Sigmoid colon (tissue), 7 donors: ENCODE data around the gene RADIL. TPM values are rescaled to one million over a fixed set of nuclear protein-coding genes. Genes with fewer than 3 reads are reported as not detected.
A peak's percentile ranks its signal among the peaks of the same experiment; 100 is the strongest.

ENCODE experiments used
- DNase-seq: peaks from one replicate; pipeline ENCODE4 v3.0.0-alpha.2; 2019
- H3K27ac ChIP-seq, 4 donors: fragments of 200-600 bp; sonication (generic); one replicate each; pipeline ENCODE4 v1.5.1; 2016 to 2019; ENCODE audit warnings: mild to moderate bottlenecking in 1 of 4
- H3K27me3 ChIP-seq, 3 donors: fragments of 200-600 bp; sonication (generic); one replicate each; pipeline ENCODE4 v1.5.1; 2019; ENCODE audit warnings: mild to moderate bottlenecking in 1 of 3
- H3K36me3 ChIP-seq, 4 donors: fragments of 200-600 bp; sonication (generic); one replicate each; pipeline ENCODE4 v1.5.1; 2016 to 2019
- H3K4me1 ChIP-seq, 4 donors: fragments of 200-600 bp; sonication (generic); one replicate each; pipeline ENCODE4 v1.5.1; 2017 to 2019
- H3K4me3 ChIP-seq, 4 donors: fragments of 200-600 bp; sonication (generic); one replicate each; pipeline ENCODE4 v1.5.1; 2017 to 2019; ENCODE audit warnings: mild to moderate bottlenecking in 2 of 4, moderate library complexity in 1 of 4
- H3K9me3 ChIP-seq, 4 donors: fragments of 200-600 bp in 3 of 4; sonication (generic) in 3 of 4; one replicate each; pipeline versions ENCODE4 v1.5.1 to v1.6.1; 2013 to 2019
- CTCF ChIP-seq, 4 experiments: fragments of 450-650 bp in 3 of 4; fragments of 200-600 bp in 1 of 4; IDR thresholded peaks; one replicate each; pipeline ENCODE4 v1.5.1; 2016 to 2019; ENCODE audit warnings: antibody characterized with exemption in 4 of 4, mild to moderate bottlenecking in 3 of 4, moderate library complexity in 2 of 4
- EP300 ChIP-seq, 4 donors: sonication (generic); formaldehyde crosslinking; IDR thresholded peaks; one replicate each; pipeline ENCODE4 v1.6.1; 2017; ENCODE audit warnings: antibody characterized with exemption in 4 of 4
- POLR2A ChIP-seq, 2 donors: fragments of 450-650 bp; IDR thresholded peaks; one replicate each; pipeline ENCODE4 v1.6.1; 2016; ENCODE audit warnings: antibody characterized with exemption in 2 of 2, mild to moderate bottlenecking in 2 of 2, moderate library complexity in 2 of 2
- POLR2AphosphoS5 ChIP-seq, 4 donors: sonication (generic); formaldehyde crosslinking; IDR thresholded peaks; one replicate each; pipeline ENCODE4 v1.6.1; 2017; ENCODE audit warnings: antibody characterized with exemption in 4 of 4
- WGBS, 2 donors: extraction: QIAGEN DNeasy Blood & Tissue Kit; methylation state at CpG; one replicate each; pipeline ENCODE4 v1.1.7; 2013; 5-methylcytosine and 5-hydroxymethylcytosine counted together
- intact Hi-C: fragments of 100-400 bp; cut with DNase I; formaldehyde crosslinking; loops from one replicate; pipeline ENCODE4 v1.15.1; 2023
- polyA plus RNA-seq, 3 donors: library from polyadenylated mRNA; stranded (reverse); fragments of 200-250 nt; gene quantifications; one replicate each; pipeline ENCODE4 v1.2.3, GENCODE V29; 2013
- total RNA-seq, 4 donors: library from RNA; depleted of rRNA; stranded (reverse); fragments of >200 nt; gene quantifications; one replicate each; pipeline ENCODE4 v1.1.0, GENCODE V29; 2016
- donor health status: healthy with polysubstance abuse.
- donor health status: Bipolar disorder and iron deficiency.
- donor health status: healthy.

RADIL gene
- total and polyA plus RNA-seq, 7 donors, result 1.2 to 10.8 (median 5.6) TPM

GRCh38 chr7:4762121-4763055 is 121.1 kb downstream of the RADIL start:
- H3K36me3 ChIP-seq, result peaks cover 56 to 75% (median 65%) of the 10 kb centered on the region in 4 donors

DNA sequence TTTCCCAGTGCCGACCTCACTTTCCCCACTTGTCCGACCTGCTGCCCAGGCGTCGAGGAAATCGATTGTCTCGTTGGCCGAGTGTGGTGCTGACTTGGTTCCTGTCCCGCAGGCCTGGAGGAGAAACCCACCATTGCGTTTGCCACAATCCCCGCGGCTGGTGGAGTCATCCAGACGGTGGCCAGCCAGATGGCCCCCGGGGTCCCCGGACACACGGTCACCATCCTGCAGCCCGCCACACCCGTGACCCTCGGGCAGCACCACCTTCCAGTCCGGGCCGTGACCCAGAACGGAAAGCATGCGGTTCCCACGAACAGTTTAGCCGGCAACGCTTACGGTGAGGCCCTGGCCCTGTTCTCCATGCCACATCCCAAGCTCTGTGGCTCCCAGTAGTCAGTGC is 122.6 kb downstream of the RADIL start:
- DNase-seq, result no peak
- Histone ChIP-seq H3K27me3 (no peaks in the 10 kb centered on the region), H3K36me3 (peaks cover 62 to 89% (median 79%) of the 10 kb centered on the region in 4 donors), H3K4me1 (peaks cover 0 to 28% (median 20%) of the 10 kb centered on the region in 4 donors), H3K4me3 (no peak overlapping the region), H3K27ac (no peak overlapping the region), H3K9me3 (no peaks in the 10 kb centered on the region)
- whole genome bisulfite sequencing, 2 donors, result 96 to 97% methylated on average over 26 of the region's 26 CpGs
- TF ChIP-seq CTCF (IDR thresholded peaks at IDR 0.05) (no peak), POLR2AphosphoS5 (IDR thresholded peaks at IDR 0.05) (no peak), POLR2A (IDR thresholded peaks at IDR 0.05) (no peak), EP300 (IDR thresholded peaks at IDR 0.05) (no peak)
- intact Hi-C loops, result no loop called here

More at GRCh38 chr7:4762121-4763055, 121.1 kb downstream of the RADIL start:
- peak; percentile 66 for DNase-seq
- TF ChIP-seq POLR2AphosphoS5 (IDR thresholded peaks at IDR 0.05), result no peak
- TF ChIP-seq EP300 (IDR thresholded peaks at IDR 0.05), result no peak
- no peak for TF ChIP-seq CTCF (IDR thresholded peaks at IDR 0.05)
- no peak for TF ChIP-seq POLR2A (IDR thresholded peaks at IDR 0.05)
- Histone ChIP-seq H3K4me3 (no peak overlapping the region), H3K4me1 (peaks cover 0 to 35% (median 29%) of the 10 kb centered on the region in 4 donors), H3K27ac (no peak overlapping the region), H3K27me3 (no peaks in the 10 kb centered on the region), H3K9me3 (no peaks in the 10 kb centered on the region)
- 96% methylated on average over 54 of the region's 54 CpGs for WGBS, 2 donors
- intact Hi-C loops, result no loop called here

DNA sequence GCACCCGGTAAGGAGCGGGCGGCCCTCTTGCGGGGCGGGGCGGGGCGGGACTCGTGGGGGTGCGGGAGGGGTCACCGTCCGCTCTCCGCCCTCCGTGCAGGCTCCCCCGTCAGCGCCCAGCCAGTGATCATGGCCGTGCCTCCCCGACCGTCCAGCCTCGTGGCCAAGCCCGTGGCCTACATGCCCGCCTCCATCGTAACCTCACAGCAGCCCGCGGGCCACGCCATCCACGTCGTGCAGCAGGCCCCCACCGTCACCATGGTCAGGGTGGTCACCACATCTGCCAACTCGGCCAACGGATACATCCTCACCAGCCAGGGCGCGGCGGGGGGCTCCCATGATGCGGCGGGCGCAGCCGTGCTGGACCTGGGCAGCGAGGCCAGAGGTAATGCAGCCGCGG is 124.3 kb downstream of the RADIL start:
- intact Hi-C loops, result no loop called here
- 96 to 97% methylated on average over 40 of the region's 40 CpGs for WGBS, 2 donors
- no peak for TF ChIP-seq CTCF (IDR thresholded peaks at IDR 0.05)
- TF ChIP-seq POLR2A (IDR thresholded peaks at IDR 0.05), result no peak
- TF ChIP-seq POLR2AphosphoS5 (IDR thresholded peaks at IDR 0.05), result no peak
- TF ChIP-seq EP300 (IDR thresholded peaks at IDR 0.05), result no peak
- H3K4me3 ChIP-seq, result no peak overlapping the region
- H3K36me3 ChIP-seq, result peaks cover 68 to 99% (median 97%) of the 10 kb centered on the region in 4 donors
- no peaks in the 10 kb centered on the region for H3K27me3 ChIP-seq
- DNase-seq, result no peak
- no peak overlapping the region for H3K27ac ChIP-seq
- H3K4me1 ChIP-seq, result peaks cover 0 to 15% (median 5%) of the 10 kb centered on the region in 4 donors
- no peaks in the 10 kb centered on the region for H3K9me3 ChIP-seq

GRCh38 chr7:4758791-4759190 is 124.7 kb downstream of the RADIL start:
- Histone ChIP-seq H3K27me3 (no peaks in the 10 kb centered on the region), H3K4me1 (peaks cover 0 to 15% (median 7%) of the 10 kb centered on the region in 4 donors), H3K4me3 (no peak overlapping the region), H3K9me3 (no peaks in the 10 kb centered on the region), H3K36me3 (peaks cover 64 to 95% (median 93%) of the 10 kb centered on the region in 4 donors), H3K27ac (no peak overlapping the region)
- WGBS, 2 donors, result 97% methylated on average over 29 of the region's 29 CpGs
- intact Hi-C loops, result no loop called here
- TF ChIP-seq POLR2A (IDR thresholded peaks at IDR 0.05) (no peak), POLR2AphosphoS5 (IDR thresholded peaks at IDR 0.05) (no peak), CTCF (IDR thresholded peaks at IDR 0.05) (no peak), EP300 (IDR thresholded peaks at IDR 0.05) (no peak)
- DNase-seq, result no peak
